HG03354 (cell line): ENCODE measurements around the gene CLDN1.
A peak's percentile ranks its signal among the peaks of the same experiment; 100 is the strongest.

ENCODE experiments used
- ATAC-seq: cut with Tn5 transposase; IDR thresholded peaks from one replicate; pipeline ENCODE4 v1.9.1; 2021; ENCODE audit warnings: mild to moderate bottlenecking; ENCODE audit not compliant: unreplicated experiment, poor library complexity, severe bottlenecking

Gene CLDN1

DNA sequence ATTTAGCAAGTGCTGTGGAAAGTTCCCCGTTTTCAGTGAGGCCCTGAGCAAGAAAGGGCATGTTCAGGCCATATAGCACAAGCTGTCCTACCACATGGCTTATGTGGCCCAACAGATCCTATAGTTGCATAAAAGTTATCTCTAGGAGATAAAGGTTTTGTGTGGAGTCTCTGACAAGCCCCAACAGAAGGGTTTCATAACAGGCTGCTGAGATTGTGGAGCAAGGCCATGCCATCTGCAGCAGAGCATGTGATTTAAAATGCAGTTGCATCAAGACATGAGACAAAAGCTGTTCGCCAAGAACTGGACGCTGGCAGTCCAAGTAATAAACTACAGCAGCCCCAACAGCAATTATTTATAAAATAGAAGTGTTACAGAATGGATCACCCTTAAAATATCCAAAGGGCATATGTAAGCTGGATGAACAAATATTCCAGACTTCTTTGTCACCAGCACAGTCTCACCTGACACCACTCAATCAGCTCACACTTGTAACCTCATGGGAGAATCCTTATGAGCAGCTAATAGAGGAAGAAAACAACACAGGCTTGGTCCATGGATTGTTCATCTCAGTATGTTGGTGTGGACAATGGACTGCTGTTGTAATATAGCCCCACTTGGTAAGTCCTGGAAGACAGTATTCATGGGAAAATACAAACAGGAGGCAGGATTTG lies 14.4 kb upstream of the CLDN1 start:
- no peak for ATAC-seq

DNA sequence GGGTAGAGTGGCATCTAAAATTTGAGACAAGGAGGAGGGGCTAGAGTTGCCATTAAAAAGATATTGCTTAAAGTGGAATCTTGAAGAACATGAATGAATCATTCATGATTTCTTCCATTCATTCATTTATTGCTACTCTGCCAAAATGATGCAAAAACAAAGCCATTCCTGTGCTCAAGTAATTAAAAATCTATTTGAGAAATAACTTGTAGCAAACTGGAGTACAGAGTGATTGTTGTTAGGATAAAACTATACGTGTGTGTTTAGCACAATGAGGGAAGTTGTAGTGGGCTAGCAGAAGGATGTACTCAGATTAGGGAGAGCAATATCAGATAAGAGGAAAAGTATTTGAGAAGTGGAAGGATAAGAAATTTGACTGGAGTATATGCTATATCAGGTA lies 11.7 kb upstream of the CLDN1 start:
- ATAC-seq, result no peak

DNA sequence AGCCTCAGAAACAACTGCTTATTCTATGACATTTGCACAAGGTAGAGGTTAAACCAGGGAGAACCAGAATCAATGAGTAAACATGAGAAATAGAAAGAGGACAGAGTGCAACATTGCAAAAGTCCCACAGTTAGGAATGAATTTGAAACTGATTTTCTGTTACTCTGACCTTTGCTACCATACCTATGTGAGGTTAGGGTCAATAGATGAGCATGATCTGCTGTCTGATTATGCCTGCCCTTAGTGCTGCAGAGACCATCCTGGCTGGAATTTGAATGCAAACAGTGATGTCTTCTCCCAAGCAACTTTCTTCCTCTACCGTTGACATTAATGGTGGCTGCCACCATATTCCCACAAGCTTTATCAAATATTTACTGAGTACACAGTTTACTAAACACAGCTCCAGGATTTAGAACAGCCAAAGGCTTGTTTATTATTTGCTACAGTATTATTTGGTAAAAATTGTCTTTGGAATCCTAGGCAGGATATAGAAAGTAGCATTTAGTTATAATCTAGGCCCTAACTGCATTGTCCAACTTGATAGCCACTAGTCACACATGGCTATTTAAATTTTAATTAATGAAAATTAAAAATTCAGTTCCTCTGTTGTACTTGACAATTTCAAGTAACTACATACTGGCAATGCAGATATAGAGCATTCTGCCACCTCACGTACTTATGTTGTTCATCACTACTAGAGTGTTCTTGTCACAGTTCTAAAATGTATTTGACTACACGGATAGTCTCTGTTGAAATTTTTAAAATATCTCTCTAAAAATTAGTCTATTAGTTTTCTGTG lies 8.9 kb upstream of the CLDN1 start:
- no peak for ATAC-seq

GRCh38 chr3:190326930-190327329 lies 4.7 kb upstream of the CLDN1 start:
- ATAC-seq, result no peak

GRCh38 chr3:190326361-190326760 lies 4.1 kb upstream of the CLDN1 start:
- ATAC-seq, result no peak

- no peak for ATAC-seq
These were observed 3.7 kb upstream of the CLDN1 start for GRCh38 chr3:190325923-190326322.

GRCh38 chr3:190323246-190323626 lies 990 bp upstream of the CLDN1 start:
- ATAC-seq, result no peak

DNA sequence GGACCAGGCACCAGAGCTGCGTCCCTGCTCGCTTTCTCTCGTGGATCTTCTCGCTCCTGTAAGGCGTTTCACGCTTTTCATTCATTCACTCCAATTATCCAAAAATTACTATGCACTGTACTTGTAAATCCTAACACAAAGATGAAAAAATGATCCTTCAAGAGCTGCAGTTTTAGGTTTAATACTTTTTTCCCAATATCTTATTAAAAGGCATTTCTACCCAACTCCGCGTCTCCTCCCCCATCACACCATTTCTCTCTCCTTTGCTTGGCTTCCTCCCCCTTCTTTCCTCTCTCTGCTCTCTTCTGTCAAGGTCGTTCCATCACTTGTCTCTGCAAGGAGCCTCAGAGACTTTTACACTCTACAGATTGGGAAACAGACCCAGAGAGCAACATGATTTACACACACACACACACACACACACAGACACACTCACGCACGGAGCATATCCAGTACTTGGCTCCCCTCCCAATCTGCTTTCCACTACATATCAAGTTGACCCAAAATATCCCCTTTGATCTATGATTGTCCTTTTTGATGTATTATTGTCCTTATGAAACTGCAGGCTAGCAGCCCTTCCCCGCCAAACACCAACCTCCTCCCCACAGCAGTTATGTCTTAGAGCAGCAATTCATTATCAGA lies 479 bp upstream of the CLDN1 start:
- ATAC-seq, result peak; percentile 7

DNA sequence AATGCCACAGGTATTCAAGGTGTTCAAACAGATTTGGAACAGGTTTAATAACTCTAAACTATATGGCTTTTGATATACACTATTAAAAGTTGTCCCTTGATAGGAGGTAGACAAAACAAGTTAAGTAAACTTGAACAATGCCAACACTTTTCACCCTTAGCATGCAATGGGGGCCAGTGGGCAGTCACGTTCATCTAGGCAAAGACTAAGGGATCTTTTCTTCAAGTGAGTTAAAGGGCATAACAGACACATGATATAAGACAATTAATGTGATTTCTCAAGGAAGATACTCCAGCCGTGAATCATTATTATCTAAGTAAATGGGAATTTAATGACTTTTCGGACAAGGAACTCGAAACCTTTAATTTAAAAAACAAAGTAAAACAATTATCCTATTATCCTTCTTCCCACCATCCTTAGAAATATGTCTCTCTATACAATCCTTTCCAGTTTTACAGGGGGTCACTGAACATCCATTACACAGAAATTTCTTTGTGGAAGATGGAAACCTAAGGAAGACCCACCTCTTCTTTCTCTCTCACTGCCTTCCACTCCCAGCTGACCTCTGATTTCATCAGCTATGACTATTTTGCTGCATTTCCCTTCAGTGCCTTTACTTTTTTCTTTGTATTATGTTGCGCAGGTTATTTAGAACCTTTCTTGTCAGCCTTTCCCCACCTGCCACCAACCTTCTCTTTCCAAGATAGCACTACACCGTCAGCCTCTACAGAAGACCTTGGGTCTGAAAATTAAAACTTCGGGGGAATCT lies 1.5 kb downstream of the CLDN1 start:
- no peak for ATAC-seq

DNA sequence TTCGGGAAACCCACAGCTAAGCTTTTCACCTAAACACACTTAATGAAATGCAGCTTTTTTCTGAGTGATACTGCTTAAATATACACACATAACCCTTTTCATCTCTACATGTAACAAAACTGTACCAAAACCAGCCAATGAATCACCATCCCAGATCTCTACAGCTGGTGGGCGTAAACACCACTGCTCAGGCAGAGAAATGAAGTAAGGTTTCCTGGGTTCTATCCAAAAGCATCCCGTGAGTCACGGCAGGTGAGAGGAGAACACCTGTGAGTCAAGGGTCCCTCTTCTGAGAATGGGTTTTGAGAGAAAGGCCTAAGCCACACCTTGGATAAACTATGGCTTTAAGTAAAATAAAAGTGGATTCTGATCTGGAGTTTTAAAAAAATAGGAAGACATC lies 2.6 kb downstream of the CLDN1 start:
- no peak for ATAC-seq

- ATAC-seq, result no peak
These were observed 3.6 kb downstream of the CLDN1 start for GRCh38 chr3:190318666-190319065.

DNA sequence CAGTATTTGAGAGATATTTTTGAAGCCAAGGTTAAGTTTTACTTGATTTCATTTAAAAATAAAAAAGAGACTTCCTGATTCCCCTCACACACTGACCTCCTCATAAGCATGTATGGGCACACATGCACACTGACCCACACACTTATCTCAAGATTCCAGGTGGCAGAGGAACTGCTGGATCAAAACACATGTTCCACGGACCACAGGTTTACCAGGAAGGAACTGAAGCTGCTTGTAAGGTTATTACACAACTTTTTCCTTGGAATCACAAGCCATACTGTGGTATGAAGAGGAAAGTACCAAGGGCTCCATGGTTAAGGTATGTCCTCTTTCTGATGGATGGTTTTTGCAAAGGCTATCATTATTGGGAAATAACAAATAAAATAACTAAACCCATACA lies 7.5 kb downstream of the CLDN1 start:
- no peak for ATAC-seq

DNA sequence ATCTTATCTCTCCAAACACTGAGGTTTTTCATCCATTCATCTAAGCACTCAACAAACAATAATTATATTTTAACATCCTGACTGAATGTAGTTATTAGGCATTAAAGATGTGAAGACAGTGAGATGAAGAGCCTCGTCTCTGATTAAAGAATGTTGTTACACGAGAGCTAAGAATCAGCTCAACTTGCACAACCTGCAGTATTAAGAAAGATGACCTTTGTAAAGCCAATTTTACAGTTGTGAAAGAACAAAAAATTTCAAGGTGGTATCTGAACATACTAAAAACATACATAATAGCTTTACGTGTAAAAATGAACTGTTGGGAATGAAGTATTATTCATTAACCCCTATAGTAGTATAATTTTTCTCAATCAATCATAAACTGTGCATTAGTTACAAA lies 12.8 kb downstream of the CLDN1 start:
- ATAC-seq, result no peak

DNA sequence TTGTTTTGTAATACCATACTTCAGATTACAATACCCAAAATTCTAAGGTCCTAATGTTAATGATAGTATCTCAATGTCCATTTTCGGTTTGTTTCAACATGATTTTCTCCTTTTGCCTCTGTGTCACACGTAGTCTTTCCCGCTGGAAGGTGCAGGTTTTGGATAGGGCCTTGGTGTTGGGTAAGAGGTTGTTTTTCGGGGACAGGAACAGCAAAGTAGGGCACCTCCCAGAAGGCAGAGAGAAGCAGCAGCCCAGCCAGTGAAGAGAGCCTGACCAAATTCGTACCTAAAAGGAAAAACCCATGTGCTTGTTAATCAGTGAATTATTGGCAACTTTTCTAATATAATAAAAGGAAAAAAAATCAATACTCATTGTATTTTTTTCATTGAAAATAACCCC lies 14.1 kb downstream of the CLDN1 start:
- no peak for ATAC-seq

DNA sequence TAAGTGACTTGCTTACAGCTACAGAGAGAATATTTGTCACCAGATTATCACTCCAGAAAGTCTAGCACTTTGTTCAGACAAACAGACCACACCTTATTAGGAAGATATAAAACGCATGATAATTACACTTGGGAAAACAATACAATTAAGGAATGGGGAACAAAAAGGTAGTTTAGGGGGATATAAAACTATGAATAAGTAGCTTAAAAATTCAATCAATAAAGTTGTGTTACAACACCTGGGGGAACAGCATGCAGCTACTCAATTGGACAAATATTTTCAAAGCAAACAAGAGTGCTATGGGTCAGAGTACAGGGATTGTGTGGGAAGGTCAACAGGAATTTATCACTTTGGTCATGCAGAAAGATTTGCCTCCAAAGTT lies 15.1 kb downstream of the CLDN1 start:
- no peak for ATAC-seq

DNA sequence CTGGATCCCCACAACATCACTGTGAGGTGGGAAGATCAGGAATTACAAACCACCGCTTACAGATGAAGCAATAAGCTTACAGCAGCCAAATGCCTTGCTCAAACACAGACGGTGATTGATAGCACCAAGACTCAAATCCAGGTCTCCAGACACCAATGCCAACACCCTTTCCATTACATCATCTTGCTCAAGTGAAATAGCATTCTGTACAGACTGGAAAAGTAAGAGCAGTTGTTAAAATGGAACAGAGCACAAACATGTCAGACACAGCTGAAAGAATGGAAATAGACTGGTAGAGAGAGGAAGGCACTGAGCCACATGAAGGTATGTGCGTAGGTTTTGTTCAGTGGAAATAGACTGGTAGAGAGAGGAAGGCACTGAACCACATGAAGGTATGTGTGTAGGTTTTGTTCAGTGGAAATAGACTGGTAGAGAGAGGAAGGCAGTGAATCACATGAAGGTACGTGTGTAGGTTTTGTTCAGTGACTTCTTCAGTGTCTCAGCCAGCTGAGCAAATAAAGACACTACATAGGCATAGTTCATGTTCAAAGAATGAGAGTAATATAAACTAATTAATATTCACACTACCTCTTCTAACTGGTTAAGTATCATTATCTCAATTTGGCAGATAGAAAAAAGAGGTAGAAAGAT lies 15.6 kb downstream of the CLDN1 start:
- no peak for ATAC-seq

DNA sequence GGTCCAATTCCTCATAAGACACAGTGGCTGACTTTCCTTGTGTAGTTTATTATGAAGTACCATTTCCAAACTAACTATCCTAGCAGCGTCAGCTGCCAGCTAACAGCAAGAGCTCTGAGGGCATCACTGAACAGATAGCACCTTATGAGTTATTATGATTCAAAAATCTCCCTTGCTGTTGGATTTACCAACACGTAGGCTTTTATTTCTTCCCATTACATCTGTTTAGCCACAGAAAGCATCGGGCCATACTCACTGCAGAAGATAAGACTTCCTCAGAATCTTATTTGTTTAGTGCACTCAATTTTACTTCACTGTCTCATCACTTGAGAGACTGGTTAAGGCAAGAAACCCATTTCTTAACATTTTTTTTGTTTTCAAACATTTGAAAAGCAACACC lies 16.2 kb downstream of the CLDN1 start:
- ATAC-seq, result no peak

- ATAC-seq, result no peak
These were observed 16.8 kb downstream of the CLDN1 start for GRCh38 chr3:190305406-190305805.

DNA sequence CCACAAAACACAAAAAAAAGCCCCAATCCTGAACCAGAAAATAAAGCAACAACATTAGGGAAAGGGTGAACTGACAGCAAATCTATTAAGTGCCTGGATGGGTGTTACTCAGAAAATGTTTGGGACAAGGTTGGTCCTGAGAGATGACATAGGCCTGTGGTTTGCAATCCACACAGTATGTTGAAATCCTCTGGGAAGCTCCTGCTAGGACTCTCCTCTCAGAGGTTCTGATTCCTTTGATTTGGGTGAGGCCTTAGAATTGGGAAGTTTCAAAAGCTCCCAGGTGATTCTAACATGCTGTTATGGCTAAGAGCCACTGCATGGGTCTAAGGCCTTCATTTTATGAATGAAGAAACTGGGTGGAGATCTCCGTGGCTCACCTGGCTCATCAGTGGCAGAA lies 18.4 kb downstream of the CLDN1 start:
- no peak for ATAC-seq
